Motor neuron (in vitro differentiated cells): ENCODE data around the gene SPATA46. TPM values are rescaled to one million over a fixed set of nuclear protein-coding genes. Genes with fewer than 3 reads are reported as not detected.

Source experiments
- ATAC-seq, 8 experiments: fragments of 200-7000 bp; cut with Tn5 transposase; replicated peaks in 6 of 8; 2 replicates each; pipeline ENCODE4 v1.8.0; 2021; ENCODE audit warnings: mild to moderate bottlenecking in 8 of 8, moderate library complexity in 8 of 8
- H3K27ac ChIP-seq, 2 donors: fragments of 250-450 bp; sonication (Bioruptor Pico); 2 replicates each; pipeline ENCODE4 v1.9.0; 2021; ENCODE audit warnings: antibody characterized with exemption in 2 of 2, mild to moderate bottlenecking in 2 of 2, moderate library complexity in 1 of 2
- H3K4me1 ChIP-seq, 2 donors: fragments of 250-450 bp; sonication (Bioruptor Pico); replicated peaks in 1 of 2; 2 replicates each; pipeline ENCODE4 v1.6.1; 2021; ENCODE audit warnings: antibody characterized with exemption in 2 of 2, mild to moderate bottlenecking in 2 of 2, moderate library complexity in 1 of 2
- H3K4me3 ChIP-seq, 5 donors: fragments of 250-450 bp; sonication (Bioruptor Pico); 2 replicates each; pipeline ENCODE4 v1.9.0; 2021; ENCODE audit warnings: antibody characterized with exemption in 5 of 5, mild to moderate bottlenecking in 5 of 5, moderate library complexity in 4 of 5
- WGBS, 10 experiments: fragments of 450-650 bp; shearing (Covaris generic); methylation state at CpG; one replicate each; pipeline ENCODE4 v1.0.0; 2022; 5-methylcytosine and 5-hydroxymethylcytosine counted together
- in situ Hi-C, 9 experiments: fragments of 400-800 bp; cut with MboI; loops; one replicate each; pipeline ENCODE4 v1.15.0; 2021; ENCODE audit warnings: low sequenced_read_pairs in 9 of 9, low pct_unique_long_range_greater_than_20kb in 2 of 9; ENCODE audit not compliant: unreplicated experiment in 9 of 9
- total RNA-seq, 8 experiments: library from RNA; unstranded; fragments of 300-600 nt; gene quantifications; 2 replicates each; pipeline versions ENCODE4 v1.2.3 to v1.2.4, GENCODE V29; 2022

Gene SPATA46
- total RNA-seq, 8 experiments from 2014 or later = 0.49 to 2.7 (median 1.1) TPM; not detected in 2

- in situ Hi-C loops = no loop called here
- 17 to 93% (median 71%) methylated on average over 1 to 5 of the region's 5 CpGs for WGBS, 10 experiments
- Histone ChIP-seq H3K4me1 (no peaks in the 10 kb centered on the region), H3K27ac (no peak overlapping the region), H3K4me3 (no peak overlapping the region)
- ATAC-seq = no peak
These were observed 29.1 kb upstream of the SPATA46 start for GRCh38 chr1:162405800-162406199.

- 0 to 96% (median 53%) methylated on average over 1 to 5 of the region's 5 CpGs for WGBS, 10 experiments
- in situ Hi-C loops = no loop called here
- H3K4me1 ChIP-seq = no peaks in the 10 kb centered on the region
- no peak overlapping the region for H3K27ac ChIP-seq
- no peak overlapping the region for H3K4me3 ChIP-seq
- ATAC-seq = peak in 4 of 8 experiments; percentile 38 to 99 (median 84)
These were observed 28.0 kb upstream of the SPATA46 start for GRCh38 chr1:162404550-162405160.

GRCh38 chr1:162400790-162401355, 24.2 kb upstream of the SPATA46 start:
- Histone ChIP-seq H3K27ac (no peak overlapping the region), H3K4me1 (peaks cover 7 to 9% of the 10 kb centered on the region in 2 donors), H3K4me3 (no peak overlapping the region)
- WGBS, 10 experiments = 0 to 83% (median 74%) methylated on average over 1 to 10 of the region's 10 CpGs; no CpG with 5 or more reads in 1 of the 10 experiments
- no peak for ATAC-seq
- in situ Hi-C loops = no loop called here

- in situ Hi-C loops = loop anchor here in 1 of 9 experiments (10.0 to 25.0 kb wide), 2 partner anchors 344 to 612 kb away; no protein-coding TSS in a partner anchor
- H3K4me1 ChIP-seq = peaks cover 7 to 9% of the 10 kb centered on the region in 2 donors
- no peak for ATAC-seq
- 0 to 89% (median 80%) methylated on average over 1 to 8 of the region's 8 CpGs; no CpG with 5 or more reads in 3 of the 10 experiments for WGBS, 10 experiments
- no peak overlapping the region for H3K4me3 ChIP-seq
- H3K27ac ChIP-seq = no peak overlapping the region
These were observed 22.4 kb upstream of the SPATA46 start for GRCh38 chr1:162398999-162399580.

GRCh38 chr1:162397943-162398560, 21.4 kb upstream of the SPATA46 start:
- H3K4me3 ChIP-seq = no peak overlapping the region
- peak in 1 of 8 experiments; percentile 9 for ATAC-seq

GRCh38 chr1:162397039-162397448, 20.4 kb upstream of the SPATA46 start:
- Histone ChIP-seq H3K4me3 (no peak overlapping the region), H3K27ac (no peak overlapping the region), H3K4me1 (peaks cover 7 to 9% of the 10 kb centered on the region in 2 donors)
- in situ Hi-C loops = loop anchor here in 1 of 9 experiments (10.0 to 25.0 kb wide), 2 partner anchors 342 to 610 kb away; no protein-coding TSS in a partner anchor
- 33 to 100% (median 100%) methylated on average over 1 to 3 of the region's 3 CpGs; no CpG with 5 or more reads in 4 of the 10 experiments for WGBS, 10 experiments
- ATAC-seq = peak in 2 of 8 experiments; percentile 36 to 37

More at GRCh38 chr1:162397943-162398560, 21.4 kb upstream of the SPATA46 start:
- Histone ChIP-seq H3K27ac (no peak overlapping the region), H3K4me1 (peaks cover 7 to 9% of the 10 kb centered on the region in 2 donors)
- in situ Hi-C loops = loop anchor here in 1 of 9 experiments (10.0 to 25.0 kb wide), 2 partner anchors 343 to 611 kb away; no protein-coding TSS in a partner anchor
- 20 to 86% (median 68%) methylated on average over 1 to 3 of the region's 3 CpGs; no CpG with 5 or more reads in 2 of the 10 experiments for WGBS, 10 experiments

- Histone ChIP-seq H3K4me1 (peaks cover 10 to 13% of the 10 kb centered on the region in 2 donors), H3K27ac (no peak overlapping the region), H3K4me3 (no peak overlapping the region)
- WGBS, 10 experiments = 0 to 100% (median 67%) methylated on average over 1 to 3 of the region's 3 CpGs; no CpG with 5 or more reads in 1 of the 10 experiments
- in situ Hi-C loops = loop anchor here in 1 of 9 experiments (10.0 to 25.0 kb wide), 2 partner anchors 342 to 609 kb away; no protein-coding TSS in a partner anchor
- no peak for ATAC-seq
These were observed 19.7 kb upstream of the SPATA46 start for GRCh38 chr1:162396201-162396906.

GRCh38 chr1:162391790-162392563, 15.3 kb upstream of the SPATA46 start:
- H3K4me1 ChIP-seq = peaks cover 29 to 36% of the 10 kb centered on the region in 2 donors
- no peak overlapping the region for H3K4me3 ChIP-seq
- H3K27ac ChIP-seq = no peak overlapping the region
- 39 to 80% (median 48%) methylated on average over 1 to 4 of the region's 4 CpGs; no CpG with 5 or more reads in 2 of the 10 experiments for WGBS, 10 experiments
- peak; percentile 37 to 61 (median 42) for ATAC-seq
- in situ Hi-C loops = loop anchor here in 1 of 9 experiments (10.0 to 25.0 kb wide), 2 partner anchors 337 to 605 kb away; no protein-coding TSS in a partner anchor

- 29 to 90% (median 74%) methylated on average over 2 to 15 of the region's 15 CpGs; no CpG with 5 or more reads in 1 of the 10 experiments for WGBS, 10 experiments
- in situ Hi-C loops = loop anchor here in 1 of 9 experiments (10.0 to 25.0 kb wide), 2 partner anchors 336 to 603 kb away; no protein-coding TSS in a partner anchor
- ATAC-seq = peak in 2 of 8 experiments; percentile 4 to 6
These were observed 13.9 kb upstream of the SPATA46 start for GRCh38 chr1:162390396-162391185.

GRCh38 chr1:162389971-162390370, 13.3 kb upstream of the SPATA46 start:
- ATAC-seq = peak in 3 of 8 experiments; percentile 48 to 81 (median 61)
- in situ Hi-C loops = loop anchor here in 1 of 9 experiments (10.0 to 25.0 kb wide), 2 partner anchors 335 to 603 kb away; no protein-coding TSS in a partner anchor
- H3K4me3 ChIP-seq = no peak overlapping the region
- H3K4me1 ChIP-seq = peaks cover 29 to 36% of the 10 kb centered on the region in 2 donors
- 0 to 100% (median 80%) methylated on average over 1 to 5 of the region's 9 CpGs; no CpG with 5 or more reads in 3 of the 10 experiments for WGBS, 10 experiments
- H3K27ac ChIP-seq = no peak overlapping the region

More at GRCh38 chr1:162390396-162391185, 13.9 kb upstream of the SPATA46 start:
- no peak overlapping the region for H3K27ac ChIP-seq
- H3K4me3 ChIP-seq = no peak overlapping the region
- peaks cover 29 to 36% of the 10 kb centered on the region in 2 donors for H3K4me1 ChIP-seq
